Activated T-helper 17 cell treated with anti-CD3 and anti-CD28 coated beads, Interleukin-2, amount 50 U/mL, for 72 hours (primary cell): Measurements from ENCODE around the gene ASTN1. TPM values are rescaled to one million over a fixed set of nuclear protein-coding genes. Genes with fewer than 3 reads are reported as not detected.

Experiments used
- ATAC-seq: fragments of 150-1000 bp; cut with Tn5 transposase; replicated peaks from 2 replicates; pipeline ENCODE4 v1.10.0; 2021; ENCODE audit warnings: mild to moderate bottlenecking, moderate library complexity
- H3K27ac Mint-ChIP-seq: one replicate; pipeline ENCODE4 v1.8.0; 2022; ENCODE audit warnings: mixed read lengths
- H3K27me3 Mint-ChIP-seq: one replicate; pipeline ENCODE4 v1.8.0; 2022; ENCODE audit warnings: mixed read lengths
- H3K36me3 Mint-ChIP-seq: one replicate; pipeline ENCODE4 v1.8.0; 2022; ENCODE audit warnings: low read depth, mild to moderate bottlenecking, mixed read lengths
- H3K4me1 Mint-ChIP-seq: one replicate; pipeline ENCODE4 v1.8.0; 2022; ENCODE audit warnings: mixed read lengths
- H3K4me3 Mint-ChIP-seq: one replicate; pipeline ENCODE4 v1.8.0; 2022; ENCODE audit warnings: mild to moderate bottlenecking, mixed read lengths
- H3K9me3 Mint-ChIP-seq: one replicate; pipeline ENCODE4 v1.8.0; 2022; ENCODE audit warnings: mixed read lengths
- total RNA-seq, 2 donors: library from RNA; stranded (reverse); gene quantifications; one replicate each; pipeline ENCODE4 v1.2.3, GENCODE V29; 2022

ASTN1 gene
- total RNA-seq, 2 donors from 2014 or later = not detected

- no peaks in the 10 kb centered on the region for H3K27me3 Mint-ChIP-seq
- H3K9me3 Mint-ChIP-seq = peaks cover 7% of the 10 kb centered on the region
- no peaks in the 10 kb centered on the region for H3K36me3 Mint-ChIP-seq
- H3K27ac Mint-ChIP-seq = no peak overlapping the region
- no peaks in the 10 kb centered on the region for H3K4me1 Mint-ChIP-seq
- H3K4me3 Mint-ChIP-seq = no peak overlapping the region
- ATAC-seq = no peak
These were observed 26.7 kb downstream of the ASTN1 start for GRCh38 chr1:177137814-177138213.

DNA sequence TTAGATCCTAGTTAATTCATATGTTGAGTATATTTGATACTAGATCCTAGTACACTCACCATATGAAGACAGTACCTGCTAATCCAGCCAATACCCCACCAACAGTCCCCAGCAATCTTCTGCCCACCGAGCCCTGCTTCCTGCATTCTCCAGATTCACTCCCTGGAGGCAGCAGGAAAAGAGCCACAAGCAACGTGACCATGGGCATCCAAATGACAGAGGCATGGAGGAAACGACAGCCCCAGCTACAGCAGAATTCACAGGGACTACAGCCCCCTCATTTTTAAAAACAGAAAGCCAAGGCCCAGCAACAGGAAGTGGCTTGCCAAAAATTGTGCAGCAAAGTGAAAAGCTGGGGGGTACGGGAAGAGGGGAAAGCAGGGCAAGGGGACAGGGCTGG, 29.3 kb downstream of the ASTN1 start:
- H3K27me3 Mint-ChIP-seq = no peaks in the 10 kb centered on the region
- no peaks in the 10 kb centered on the region for H3K36me3 Mint-ChIP-seq
- H3K4me1 Mint-ChIP-seq = no peaks in the 10 kb centered on the region
- H3K4me3 Mint-ChIP-seq = no peak overlapping the region
- H3K27ac Mint-ChIP-seq = no peak overlapping the region
- peaks cover 10% of the 10 kb centered on the region for H3K9me3 Mint-ChIP-seq
- ATAC-seq = no peak

GRCh38 chr1:177133977-177134538, 30.5 kb downstream of the ASTN1 start:
- Mint-ChIP-seq H3K4me3 (no peak overlapping the region), H3K9me3 (peaks cover 12% of the 10 kb centered on the region), H3K36me3 (no peaks in the 10 kb centered on the region), H3K27me3 (no peaks in the 10 kb centered on the region), H3K4me1 (no peaks in the 10 kb centered on the region), H3K27ac (no peak overlapping the region)
- ATAC-seq = no peak

GRCh38 chr1:177132141-177132540, 32.4 kb downstream of the ASTN1 start:
- ATAC-seq = no peak
- no peaks in the 10 kb centered on the region for H3K4me1 Mint-ChIP-seq
- H3K27me3 Mint-ChIP-seq = no peaks in the 10 kb centered on the region
- no peaks in the 10 kb centered on the region for H3K36me3 Mint-ChIP-seq
- no peak overlapping the region for H3K4me3 Mint-ChIP-seq
- peaks cover 20% of the 10 kb centered on the region for H3K9me3 Mint-ChIP-seq
- no peak overlapping the region for H3K27ac Mint-ChIP-seq

- peaks cover 20% of the 10 kb centered on the region for H3K9me3 Mint-ChIP-seq
- no peak overlapping the region for H3K4me3 Mint-ChIP-seq
- H3K4me1 Mint-ChIP-seq = no peaks in the 10 kb centered on the region
- no peaks in the 10 kb centered on the region for H3K36me3 Mint-ChIP-seq
- no peak overlapping the region for H3K27ac Mint-ChIP-seq
- H3K27me3 Mint-ChIP-seq = no peaks in the 10 kb centered on the region
- ATAC-seq = no peak
These were observed 32.8 kb downstream of the ASTN1 start for GRCh38 chr1:177131723-177132122.

- no peak for ATAC-seq
- no peaks in the 10 kb centered on the region for H3K27me3 Mint-ChIP-seq
These were observed 34.0 kb downstream of the ASTN1 start for GRCh38 chr1:177130451-177130945.

DNA sequence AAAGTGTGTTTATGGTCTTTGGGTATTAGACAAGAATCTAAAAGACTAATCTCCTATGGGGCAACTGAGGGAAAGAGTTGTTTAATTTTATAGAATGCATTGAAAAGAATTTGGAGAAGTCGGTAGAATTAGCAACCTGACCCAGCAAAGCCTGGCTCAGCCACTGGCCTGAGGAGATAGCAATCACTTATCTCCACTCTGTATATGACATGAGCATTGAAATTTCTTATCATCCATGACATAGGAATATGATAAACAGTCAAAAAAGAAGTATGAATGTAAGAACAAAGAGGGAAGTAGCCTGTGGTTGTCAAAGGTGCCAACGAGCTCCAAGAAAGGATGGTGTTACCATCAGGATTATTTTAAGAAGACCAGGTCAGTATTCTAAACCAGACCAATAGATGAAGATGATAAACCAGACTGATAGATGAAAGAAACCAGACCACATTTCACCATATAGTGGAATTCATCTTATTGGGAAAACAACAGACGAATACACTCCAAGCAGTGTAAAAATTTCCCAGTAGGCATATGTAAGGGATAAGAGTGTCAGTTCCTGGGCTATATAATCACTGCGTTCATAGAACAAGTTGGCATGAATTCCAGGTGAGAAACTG, 35.7 kb downstream of the ASTN1 start:
- no peaks in the 10 kb centered on the region for H3K36me3 Mint-ChIP-seq
- no peaks in the 10 kb centered on the region for H3K27me3 Mint-ChIP-seq
- no peak for ATAC-seq

More at GRCh38 chr1:177130451-177130945, 34.0 kb downstream of the ASTN1 start:
- H3K36me3 Mint-ChIP-seq = no peaks in the 10 kb centered on the region
- peaks cover 20% of the 10 kb centered on the region for H3K9me3 Mint-ChIP-seq
- no peak overlapping the region for H3K27ac Mint-ChIP-seq
- no peak overlapping the region for H3K4me3 Mint-ChIP-seq
- H3K4me1 Mint-ChIP-seq = no peaks in the 10 kb centered on the region

DNA sequence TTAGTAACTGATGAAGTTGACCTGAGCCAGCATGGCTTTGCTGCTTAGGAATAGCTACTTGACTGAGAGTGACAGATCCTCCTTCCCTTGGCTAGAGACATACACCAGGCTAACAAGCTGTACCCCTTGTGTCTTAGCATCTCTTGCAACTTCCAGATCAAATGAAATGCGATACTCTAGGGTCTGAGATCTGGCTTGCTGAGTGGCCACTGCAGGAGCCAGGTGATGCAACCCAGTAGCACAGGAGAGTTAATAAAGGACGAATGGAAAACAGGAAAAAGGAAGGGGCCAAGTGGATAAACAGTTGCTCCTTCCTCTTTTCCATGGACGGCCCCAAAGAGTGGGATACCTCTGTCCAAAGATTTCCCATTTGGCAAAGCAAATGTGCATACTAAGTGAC, 38.2 kb downstream of the ASTN1 start:
- ATAC-seq = no peak

More for the DNA sequence above, 35.7 kb downstream of the ASTN1 start:
- no peak overlapping the region for H3K4me3 Mint-ChIP-seq
- peaks cover 16% of the 10 kb centered on the region for H3K9me3 Mint-ChIP-seq
- no peak overlapping the region for H3K27ac Mint-ChIP-seq
- no peaks in the 10 kb centered on the region for H3K4me1 Mint-ChIP-seq

DNA sequence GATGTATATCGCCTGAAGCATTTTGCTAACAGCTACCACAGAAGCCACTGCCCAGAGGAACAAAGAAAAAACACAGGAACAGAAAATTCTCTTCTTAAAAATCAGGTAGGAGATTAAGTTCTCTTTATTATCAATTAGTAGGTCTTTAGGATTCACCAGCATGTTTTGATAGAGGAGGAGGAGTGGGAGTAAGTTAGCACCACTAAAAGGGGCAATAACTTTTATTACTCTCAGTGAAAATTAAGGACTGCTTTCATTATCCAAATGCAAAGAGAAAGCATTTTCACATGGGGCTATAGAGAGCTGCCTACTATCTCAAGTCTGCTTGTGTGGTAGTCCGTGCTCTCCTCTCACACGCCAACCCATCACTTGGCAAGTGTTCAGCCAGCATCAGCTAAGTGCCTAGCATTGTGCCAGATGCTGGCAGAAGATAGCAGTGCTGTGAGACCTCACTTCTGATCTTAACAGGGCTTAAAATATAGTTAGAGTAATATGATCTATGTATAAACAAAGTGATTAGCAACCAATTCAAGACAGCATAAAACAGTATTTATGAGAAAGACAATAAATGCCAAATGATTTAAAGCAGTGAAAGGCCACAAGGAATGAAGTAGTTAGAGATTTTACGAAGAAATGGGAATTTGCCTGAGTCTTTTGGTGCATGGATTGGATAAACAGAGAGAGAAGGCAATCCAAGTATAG, 39.8 kb downstream of the ASTN1 start:
- no peaks in the 10 kb centered on the region for H3K4me1 Mint-ChIP-seq
- ATAC-seq = no peak

More for the DNA sequence above, 38.2 kb downstream of the ASTN1 start:
- no peaks in the 10 kb centered on the region for H3K27me3 Mint-ChIP-seq
- no peak overlapping the region for H3K4me3 Mint-ChIP-seq
- no peaks in the 10 kb centered on the region for H3K36me3 Mint-ChIP-seq
- peaks cover 9% of the 10 kb centered on the region for H3K9me3 Mint-ChIP-seq
- no peak overlapping the region for H3K27ac Mint-ChIP-seq
- no peaks in the 10 kb centered on the region for H3K4me1 Mint-ChIP-seq

GRCh38 chr1:177122461-177123251, 41.9 kb downstream of the ASTN1 start:
- Mint-ChIP-seq H3K27me3 (peaks cover 4% of the 10 kb centered on the region), H3K4me1 (no peaks in the 10 kb centered on the region), H3K4me3 (no peak overlapping the region), H3K27ac (no peak overlapping the region), H3K9me3 (peaks cover 8% of the 10 kb centered on the region), H3K36me3 (no peaks in the 10 kb centered on the region)
- ATAC-seq = no peak

More for the DNA sequence above, 39.8 kb downstream of the ASTN1 start:
- Mint-ChIP-seq H3K27me3 (peaks cover 4% of the 10 kb centered on the region), H3K36me3 (no peaks in the 10 kb centered on the region), H3K9me3 (peaks cover 14% of the 10 kb centered on the region), H3K4me3 (no peak overlapping the region), H3K27ac (no peak overlapping the region)

DNA sequence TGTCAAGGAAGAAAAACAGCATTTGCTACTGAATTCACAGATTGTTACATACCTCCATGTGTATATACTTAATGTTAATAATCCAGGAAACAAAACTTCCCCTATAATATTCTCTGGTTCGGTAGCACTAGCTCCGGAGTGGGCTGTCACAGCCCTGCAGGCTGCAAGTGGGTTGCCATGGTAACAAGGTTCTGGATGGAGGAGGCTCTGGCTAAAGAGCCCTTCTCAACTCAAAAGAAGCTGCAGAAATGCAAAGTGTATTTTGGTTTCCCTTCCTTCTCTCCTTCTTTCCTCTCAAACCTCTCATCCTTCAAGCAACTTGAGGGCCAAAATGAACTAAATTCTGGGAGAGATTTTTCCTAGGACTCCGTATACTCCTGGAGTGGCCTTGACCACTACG, 45.2 kb downstream of the ASTN1 start:
- Mint-ChIP-seq H3K9me3 (peaks cover 8% of the 10 kb centered on the region), H3K4me3 (no peak overlapping the region), H3K4me1 (no peaks in the 10 kb centered on the region), H3K36me3 (no peaks in the 10 kb centered on the region), H3K27ac (no peak overlapping the region), H3K27me3 (peaks cover 4% of the 10 kb centered on the region)
- no peak for ATAC-seq

DNA sequence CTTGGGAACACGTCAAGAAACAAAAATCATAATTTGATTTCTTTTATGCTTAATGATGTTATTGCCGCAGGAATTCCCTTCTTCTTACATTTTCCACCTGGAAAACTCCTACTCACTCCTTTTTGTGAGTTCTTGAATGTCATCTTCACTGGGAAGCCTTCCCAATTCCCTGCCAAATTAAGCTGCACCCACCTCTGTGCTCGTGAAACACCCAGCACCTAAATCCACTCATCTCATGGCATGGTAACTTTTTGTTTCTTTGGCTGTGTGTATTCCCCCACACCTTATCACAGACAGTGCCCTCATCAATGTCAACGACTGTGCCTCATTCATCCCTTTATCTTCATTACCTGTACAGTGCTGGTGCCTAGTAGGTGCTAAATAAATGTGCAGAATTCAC, 45.6 kb downstream of the ASTN1 start:
- ATAC-seq = no peak
- Mint-ChIP-seq H3K4me1 (no peaks in the 10 kb centered on the region), H3K27ac (no peak overlapping the region), H3K4me3 (no peak overlapping the region), H3K9me3 (peaks cover 8% of the 10 kb centered on the region), H3K36me3 (no peaks in the 10 kb centered on the region), H3K27me3 (peaks cover 4% of the 10 kb centered on the region)

DNA sequence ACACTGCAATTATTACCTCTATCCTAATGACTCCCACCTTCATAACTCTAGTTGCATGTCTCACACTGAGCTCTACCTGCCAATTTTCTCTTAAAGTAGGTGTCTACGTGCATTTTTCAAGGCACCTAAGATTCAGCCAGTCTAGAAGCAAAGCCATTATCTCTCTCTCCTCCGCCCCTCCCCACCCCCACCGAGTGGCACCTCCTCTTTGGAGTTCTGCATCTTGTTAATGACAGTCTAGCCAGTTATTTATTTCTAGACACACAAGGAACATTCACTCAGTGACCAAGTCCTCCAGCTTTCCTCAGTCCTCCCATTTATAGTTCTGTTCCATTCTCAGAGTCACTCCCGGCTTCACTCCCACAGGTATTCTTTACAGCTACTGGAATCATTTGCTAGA, 47.6 kb downstream of the ASTN1 start:
- Mint-ChIP-seq H3K4me3 (no peak overlapping the region), H3K9me3 (peaks cover 16% of the 10 kb centered on the region), H3K27ac (no peak overlapping the region), H3K27me3 (peaks cover 7% of the 10 kb centered on the region), H3K36me3 (no peaks in the 10 kb centered on the region), H3K4me1 (no peaks in the 10 kb centered on the region)
- no peak for ATAC-seq

GRCh38 chr1:177106614-177107365, 57.7 kb downstream of the ASTN1 start:
- no peak overlapping the region for H3K4me3 Mint-ChIP-seq

More at GRCh38 chr1:177106614-177107365, 57.7 kb downstream of the ASTN1 start:
- H3K36me3 Mint-ChIP-seq = no peaks in the 10 kb centered on the region
- no peaks in the 10 kb centered on the region for H3K4me1 Mint-ChIP-seq
- no peak overlapping the region for H3K27ac Mint-ChIP-seq
- H3K27me3 Mint-ChIP-seq = no peaks in the 10 kb centered on the region
- H3K9me3 Mint-ChIP-seq = peaks cover 13% of the 10 kb centered on the region
- ATAC-seq = no peak
